HUES6 (cell line): Measurements from ENCODE around the gene AFAP1L2.

Experiments used
- H3K27ac ChIP-seq: 2 replicates; pipeline ENCODE4 v1.7.0; 2013; ENCODE audit warnings: low read depth, mild to moderate bottlenecking, low read length, inconsistent platforms
- H3K27me3 ChIP-seq: 2 replicates; pipeline ENCODE4 v1.6.1; 2013; ENCODE audit warnings: low read length; ENCODE audit not compliant: control insufficient read depth, insufficient read depth
- H3K36me3 ChIP-seq: 2 replicates; pipeline ENCODE4 v1.6.1; 2013; ENCODE audit warnings: low read length; ENCODE audit not compliant: control insufficient read depth, insufficient read depth
- H3K4me1 ChIP-seq: 2 replicates; pipeline ENCODE4 v1.6.1; 2013; ENCODE audit warnings: low read length; ENCODE audit not compliant: control insufficient read depth, insufficient read depth
- H3K4me3 ChIP-seq: 2 replicates; pipeline ENCODE4 v1.5.1; 2013; ENCODE audit warnings: low read depth, low read length
- H3K9ac ChIP-seq: one replicate; pipeline ENCODE4 v1.6.1; 2013; ENCODE audit warnings: mild to moderate bottlenecking, low read length
- H3K9me3 ChIP-seq: 2 replicates; pipeline ENCODE4 v1.6.1; 2013; ENCODE audit warnings: low read depth, low read length; ENCODE audit not compliant: control insufficient read depth, insufficient read depth

Gene AFAP1L2, protein sequence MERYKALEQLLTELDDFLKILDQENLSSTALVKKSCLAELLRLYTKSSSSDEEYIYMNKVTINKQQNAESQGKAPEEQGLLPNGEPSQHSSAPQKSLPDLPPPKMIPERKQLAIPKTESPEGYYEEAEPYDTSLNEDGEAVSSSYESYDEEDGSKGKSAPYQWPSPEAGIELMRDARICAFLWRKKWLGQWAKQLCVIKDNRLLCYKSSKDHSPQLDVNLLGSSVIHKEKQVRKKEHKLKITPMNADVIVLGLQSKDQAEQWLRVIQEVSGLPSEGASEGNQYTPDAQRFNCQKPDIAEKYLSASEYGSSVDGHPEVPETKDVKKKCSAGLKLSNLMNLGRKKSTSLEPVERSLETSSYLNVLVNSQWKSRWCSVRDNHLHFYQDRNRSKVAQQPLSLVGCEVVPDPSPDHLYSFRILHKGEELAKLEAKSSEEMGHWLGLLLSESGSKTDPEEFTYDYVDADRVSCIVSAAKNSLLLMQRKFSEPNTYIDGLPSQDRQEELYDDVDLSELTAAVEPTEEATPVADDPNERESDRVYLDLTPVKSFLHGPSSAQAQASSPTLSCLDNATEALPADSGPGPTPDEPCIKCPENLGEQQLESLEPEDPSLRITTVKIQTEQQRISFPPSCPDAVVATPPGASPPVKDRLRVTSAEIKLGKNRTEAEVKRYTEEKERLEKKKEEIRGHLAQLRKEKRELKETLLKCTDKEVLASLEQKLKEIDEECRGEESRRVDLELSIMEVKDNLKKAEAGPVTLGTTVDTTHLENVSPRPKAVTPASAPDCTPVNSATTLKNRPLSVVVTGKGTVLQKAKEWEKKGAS

DNA sequence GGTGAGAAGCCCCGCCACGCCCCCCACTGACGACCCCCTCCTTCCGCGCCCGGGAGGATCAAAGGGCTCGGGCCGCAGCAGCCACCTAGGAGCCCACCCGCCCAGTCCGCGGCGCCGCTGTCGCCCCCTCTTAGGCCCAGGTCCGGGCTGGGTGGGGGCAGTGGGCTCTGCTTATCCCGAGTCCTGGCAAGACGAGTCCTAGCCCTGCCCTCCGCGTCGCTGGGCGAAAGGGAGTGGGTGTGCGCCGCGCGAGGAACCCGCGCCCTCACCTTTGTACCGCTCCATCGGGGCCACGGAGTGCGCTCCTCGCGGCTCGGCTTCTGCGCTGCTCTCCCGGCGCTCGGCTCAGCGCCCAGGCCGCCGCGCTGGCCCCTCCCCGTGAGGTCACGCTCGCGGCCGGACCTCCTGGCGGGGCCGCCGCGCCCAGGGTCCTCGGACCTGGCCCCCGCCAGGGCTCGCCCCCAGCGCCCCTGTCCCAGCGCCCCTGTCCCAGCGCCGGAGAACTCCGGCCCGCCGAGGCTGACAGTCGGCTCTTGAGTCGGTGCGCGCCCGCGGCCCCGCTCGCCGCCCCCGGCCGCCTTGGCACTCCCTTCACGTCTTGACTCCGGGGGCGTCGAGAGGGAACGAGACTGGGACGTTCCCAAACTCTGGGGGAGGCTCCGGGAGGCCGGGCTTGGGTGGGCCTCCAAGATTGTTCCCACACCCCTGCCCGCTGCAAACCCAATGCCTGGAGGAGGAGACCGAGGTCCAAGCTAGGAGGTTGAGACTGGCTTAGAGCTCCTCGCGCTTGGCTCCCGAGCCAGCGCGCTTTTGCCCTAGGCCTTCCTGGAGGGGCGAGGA, at the start of gene AFAP1L2:
AFAP1L2 (minus strand) TSS at position 332 of the 840 bp plus-strand sequence; CDS start at position 285, 47 bp downstream.
- H3K27ac ChIP-seq, result no peak within 1 kb of the TSS
- no peaks in the 10 kb centered on the region for H3K36me3 ChIP-seq
- H3K9me3 ChIP-seq, result no peaks in the 10 kb centered on the region
- peak within 1 kb of the TSS; percentile 79 for H3K4me3 ChIP-seq
- peaks cover 62% of the 10 kb centered on the region for H3K27me3 ChIP-seq
- peak within 1 kb of the TSS; percentile 68 for H3K9ac ChIP-seq
- peaks cover 29% of the 10 kb centered on the region for H3K4me1 ChIP-seq

DNA sequence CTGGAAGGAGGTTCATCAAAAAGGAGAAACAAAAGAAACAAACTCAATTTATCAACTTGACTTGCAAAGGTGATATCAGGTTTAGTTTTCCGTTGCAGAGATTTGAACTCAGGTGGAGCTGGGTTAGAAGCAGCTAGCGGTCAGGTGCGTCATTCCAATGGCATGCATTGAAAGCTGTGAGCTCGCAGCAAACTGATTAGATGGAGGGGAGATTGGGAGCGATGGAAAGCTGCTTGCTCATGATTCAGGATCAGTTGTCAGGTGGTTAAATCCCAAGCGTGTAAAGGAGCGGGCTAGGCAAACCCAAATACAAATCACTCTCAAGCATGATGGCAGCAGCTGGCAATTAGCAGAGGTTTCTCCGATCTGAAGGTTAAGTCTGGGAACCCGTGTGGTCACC, 49.3 kb upstream of the AFAP1L2 start:
- H3K4me3 ChIP-seq, result no peak overlapping the region
- peaks cover 6% of the 10 kb centered on the region; the same call in 1 of the 2 replicates for H3K36me3 ChIP-seq
- no peaks in the 10 kb centered on the region for H3K27me3 ChIP-seq
- H3K9me3 ChIP-seq, result peaks cover 5% of the 10 kb centered on the region; the same call in 1 of the 2 replicates
- H3K9ac ChIP-seq, result no peak overlapping the region
- no peak overlapping the region for H3K27ac ChIP-seq
- peaks cover 8% of the 10 kb centered on the region; the same call in 1 of the 2 replicates for H3K4me1 ChIP-seq

DNA sequence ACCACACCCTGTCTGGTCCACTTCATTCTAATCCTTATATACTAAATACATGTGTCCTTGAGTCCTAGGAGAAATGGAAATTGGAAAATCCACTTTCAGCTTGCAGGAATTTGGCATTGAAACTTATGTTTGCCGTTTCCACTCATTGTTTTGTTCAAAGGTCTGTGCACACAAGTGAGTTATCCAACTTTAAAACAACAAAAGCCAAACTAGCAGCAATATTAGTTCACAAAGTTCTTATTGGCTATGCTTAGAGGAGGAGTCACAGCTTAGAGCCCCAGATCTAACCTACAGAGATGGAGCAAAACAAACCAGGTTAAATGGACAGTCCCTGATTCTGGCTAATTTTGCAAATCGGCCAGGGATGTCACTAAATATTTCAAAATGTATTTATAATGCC, 44.6 kb upstream of the AFAP1L2 start:
- peaks cover 8% of the 10 kb centered on the region; the same call in 1 of the 2 replicates for H3K4me1 ChIP-seq
- H3K4me3 ChIP-seq, result no peak overlapping the region
- no peak overlapping the region for H3K27ac ChIP-seq
- no peaks in the 10 kb centered on the region for H3K27me3 ChIP-seq
- peaks cover 13% of the 10 kb centered on the region; the same call in 1 of the 2 replicates for H3K36me3 ChIP-seq
- peaks cover 5% of the 10 kb centered on the region; the same call in 1 of the 2 replicates for H3K9me3 ChIP-seq
- no peak overlapping the region for H3K9ac ChIP-seq

DNA sequence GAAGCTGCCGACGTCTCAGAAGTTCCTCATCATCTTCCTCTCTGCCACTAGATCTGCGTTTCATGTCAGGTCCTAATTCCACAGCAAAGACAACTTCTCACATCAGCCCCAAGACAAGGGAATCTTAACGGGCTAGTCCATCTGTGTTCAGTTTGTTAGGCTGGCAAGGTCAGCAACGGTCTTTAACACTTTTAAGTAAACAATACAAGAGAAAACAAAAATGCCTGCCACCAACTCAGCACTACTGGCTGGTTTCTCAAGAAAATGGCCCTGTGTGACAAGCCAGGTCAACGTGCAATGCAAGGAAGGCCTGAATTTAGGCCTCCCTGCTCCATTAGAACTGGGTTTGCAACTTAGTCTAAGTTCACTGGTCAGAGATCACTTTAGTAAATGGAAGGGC, 41.0 kb upstream of the AFAP1L2 start:
- Histone ChIP-seq H3K27ac (no peak overlapping the region), H3K4me1 (0 out of 2 replicates have a peak, but pooled peaks cover 5% of the 10 kb centered on the region), H3K27me3 (no peaks in the 10 kb centered on the region), H3K9me3 (peaks cover 3% of the 10 kb centered on the region; the same call in 1 of the 2 replicates), H3K36me3 (peaks cover 24% of the 10 kb centered on the region), H3K9ac (no peak overlapping the region), H3K4me3 (no peak overlapping the region)

DNA sequence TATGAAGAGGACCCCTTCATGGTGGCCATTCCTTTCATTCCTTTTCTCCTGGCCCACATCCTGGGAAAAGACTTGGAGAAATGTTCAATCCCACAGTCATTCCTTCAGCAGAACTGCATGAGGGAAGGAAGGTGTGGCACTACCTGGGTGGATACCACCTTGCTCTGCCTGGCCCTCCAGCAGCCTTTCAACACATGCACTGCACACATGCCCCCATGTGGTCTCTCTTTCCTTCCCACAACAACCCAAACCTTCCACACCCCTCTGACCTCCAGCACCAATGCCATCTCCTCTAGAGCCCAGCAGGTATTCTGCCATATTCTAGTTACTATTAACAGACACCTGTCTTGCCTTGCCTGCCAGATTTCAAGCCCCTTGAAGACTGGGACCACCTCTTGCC, 40.5 kb upstream of the AFAP1L2 start:
- Histone ChIP-seq H3K36me3 (peaks cover 28% of the 10 kb centered on the region), H3K9ac (no peak overlapping the region), H3K4me3 (no peak overlapping the region), H3K27me3 (no peaks in the 10 kb centered on the region), H3K4me1 (0 out of 2 replicates have a peak, but pooled peaks cover 4% of the 10 kb centered on the region), H3K9me3 (no peaks in the 10 kb centered on the region), H3K27ac (no peak overlapping the region)

DNA sequence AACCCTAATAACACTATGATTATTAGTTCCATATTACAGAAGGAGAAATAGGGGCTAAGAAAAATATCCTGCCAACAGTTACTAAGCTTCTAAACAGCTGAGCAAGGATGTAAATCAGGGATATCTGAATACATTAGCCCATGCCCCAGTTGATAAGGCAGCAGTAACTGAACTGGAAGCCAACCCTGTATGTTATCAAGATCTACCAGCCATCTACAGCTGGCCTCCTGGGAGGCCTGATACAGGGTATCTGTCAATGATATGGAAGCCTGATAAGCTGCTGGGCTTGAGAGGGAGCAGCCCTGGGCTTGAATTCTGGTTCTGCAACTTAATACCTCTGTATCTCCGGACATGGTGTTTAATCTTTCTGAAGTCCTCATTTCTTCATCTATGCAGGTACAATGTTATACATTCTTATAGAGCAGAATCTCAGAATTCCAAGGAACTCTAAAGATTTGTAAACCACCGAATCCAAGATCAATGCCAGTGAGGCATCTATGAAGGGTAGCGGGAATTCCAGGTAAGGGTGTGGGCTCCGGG, 37.9 kb upstream of the AFAP1L2 start:
- Histone ChIP-seq H3K27ac (no peak overlapping the region), H3K9me3 (no peaks in the 10 kb centered on the region), H3K4me1 (no peaks in the 10 kb centered on the region), H3K27me3 (no peaks in the 10 kb centered on the region), H3K9ac (peak overlapping the region; percentile 75), H3K4me3 (no peak overlapping the region), H3K36me3 (peaks cover 42% of the 10 kb centered on the region)

DNA sequence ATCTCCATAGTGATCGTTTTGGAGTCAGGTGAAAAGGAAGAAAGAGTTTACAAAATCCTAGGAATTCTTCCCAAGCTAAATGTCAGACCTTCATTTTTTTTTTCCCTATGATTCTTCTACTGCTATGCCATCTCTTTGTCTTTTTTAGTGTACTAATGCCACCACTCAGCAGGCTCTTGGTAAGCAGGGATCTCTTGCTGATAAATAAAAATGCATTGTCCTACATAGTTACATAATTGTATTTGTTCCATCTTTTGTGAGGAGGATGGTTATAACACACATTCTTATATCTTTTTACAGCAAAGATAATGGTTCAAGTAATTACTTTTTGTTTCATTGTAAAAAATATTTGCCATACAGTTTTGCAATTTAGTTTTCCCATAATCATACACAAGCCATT, 36.8 kb upstream of the AFAP1L2 start:
- Histone ChIP-seq H3K27me3 (no peaks in the 10 kb centered on the region), H3K9me3 (no peaks in the 10 kb centered on the region), H3K36me3 (peaks cover 45% of the 10 kb centered on the region), H3K9ac (no peak overlapping the region), H3K4me3 (no peak overlapping the region), H3K27ac (no peak overlapping the region), H3K4me1 (no peaks in the 10 kb centered on the region)

DNA sequence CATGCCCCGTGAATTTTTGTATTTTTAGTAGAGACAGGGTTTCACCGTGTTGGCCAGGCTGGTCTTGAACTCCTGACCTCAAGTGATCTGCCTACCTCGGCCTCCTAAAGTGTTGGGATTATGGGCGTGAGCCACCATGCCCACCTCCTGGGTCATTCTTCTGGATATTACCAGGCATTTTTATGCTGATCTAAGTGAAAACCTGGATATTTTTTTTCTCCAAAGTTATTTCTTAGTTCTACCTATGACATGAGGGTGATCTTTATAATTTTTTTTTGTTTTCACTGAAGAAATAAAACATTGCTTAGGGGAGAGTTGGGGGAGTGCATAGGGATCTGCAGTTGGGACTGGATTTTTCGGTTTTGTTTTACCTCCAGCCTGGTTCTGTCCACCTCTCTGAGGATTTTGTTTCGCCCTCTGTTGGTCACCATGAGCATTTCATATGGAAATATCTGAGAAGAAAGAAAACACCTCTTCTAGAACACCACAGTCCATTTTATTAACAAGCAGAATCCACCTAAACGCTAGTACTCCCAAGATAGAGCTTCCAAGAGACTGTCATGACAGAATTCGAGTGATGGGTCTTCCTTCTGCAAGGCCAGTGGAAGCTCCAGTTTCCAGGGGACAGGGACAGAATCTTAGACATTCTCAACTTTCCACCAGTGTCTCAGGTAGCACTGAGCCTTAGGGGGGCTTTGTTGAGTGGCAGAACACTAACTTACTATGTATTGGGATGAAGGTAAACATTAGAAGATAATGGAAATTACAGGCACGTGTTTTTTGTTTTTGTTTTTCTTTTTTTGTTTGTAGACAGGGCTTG, 33.4 kb upstream of the AFAP1L2 start:
- H3K27ac ChIP-seq, result no peak overlapping the region
- H3K27me3 ChIP-seq, result no peaks in the 10 kb centered on the region
- H3K9ac ChIP-seq, result no peak overlapping the region
- no peaks in the 10 kb centered on the region for H3K4me1 ChIP-seq
- no peak overlapping the region for H3K4me3 ChIP-seq
- H3K9me3 ChIP-seq, result no peaks in the 10 kb centered on the region
- H3K36me3 ChIP-seq, result peaks cover 49% of the 10 kb centered on the region

DNA sequence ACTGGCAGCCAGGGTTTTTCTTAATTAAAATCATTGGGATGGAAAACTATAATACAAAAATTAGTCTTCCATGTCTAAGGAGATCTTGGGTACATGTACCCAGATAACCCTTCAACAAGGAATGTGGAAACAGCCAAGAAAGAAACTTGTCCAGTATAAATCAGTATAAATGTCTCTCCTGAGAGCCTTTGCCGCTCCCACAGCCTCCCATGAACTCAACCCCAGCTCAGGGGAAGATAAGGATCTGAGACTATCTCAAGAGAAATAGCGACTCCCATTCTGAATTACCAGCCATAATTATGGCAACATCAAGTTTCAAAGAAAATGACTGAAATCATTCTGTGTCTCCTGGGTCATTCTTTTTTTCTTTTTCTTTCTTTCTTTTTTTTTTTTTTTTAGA, 32.6 kb upstream of the AFAP1L2 start:
- H3K4me1 ChIP-seq, result no peaks in the 10 kb centered on the region
- no peaks in the 10 kb centered on the region for H3K9me3 ChIP-seq
- H3K27me3 ChIP-seq, result no peaks in the 10 kb centered on the region
- no peak overlapping the region for H3K27ac ChIP-seq
- no peak overlapping the region for H3K4me3 ChIP-seq
- peaks cover 45% of the 10 kb centered on the region for H3K36me3 ChIP-seq
- no peak overlapping the region for H3K9ac ChIP-seq
